ENCODE measurements around the gene FGF11.

DNA sequence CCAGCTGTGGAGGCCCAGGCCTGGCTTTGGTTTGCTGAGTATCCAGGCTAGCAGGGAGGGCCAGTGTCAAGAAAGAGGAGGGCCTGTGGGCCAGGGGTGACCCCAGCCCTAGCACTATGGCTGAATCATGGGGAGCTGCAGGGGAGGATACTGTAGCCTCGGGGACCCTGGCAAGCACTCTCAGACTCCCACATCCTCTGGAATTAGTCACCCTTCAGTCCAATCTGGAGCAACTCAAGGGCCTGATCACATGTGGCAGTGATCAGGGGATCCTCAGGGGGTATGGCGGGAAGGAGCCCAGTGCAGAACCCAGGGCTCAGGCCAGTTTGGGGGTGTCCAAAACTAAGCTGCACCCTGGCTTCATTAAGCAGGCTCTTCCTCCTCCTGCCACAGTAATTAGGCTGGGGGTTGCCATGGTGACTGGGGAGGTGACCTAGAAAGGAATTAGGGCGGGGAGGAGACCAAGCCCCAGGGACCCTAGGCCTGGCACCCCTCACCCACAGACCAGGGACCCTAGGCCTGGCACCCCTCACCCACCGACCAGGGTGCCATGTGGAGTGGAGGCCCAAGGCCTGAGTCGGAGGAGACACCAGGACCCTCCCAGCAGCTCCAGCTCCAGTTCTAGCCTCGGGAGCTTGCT lies 25.8 kb upstream of the FGF11 start:
- TF ChIP-seq, protein P1, sequence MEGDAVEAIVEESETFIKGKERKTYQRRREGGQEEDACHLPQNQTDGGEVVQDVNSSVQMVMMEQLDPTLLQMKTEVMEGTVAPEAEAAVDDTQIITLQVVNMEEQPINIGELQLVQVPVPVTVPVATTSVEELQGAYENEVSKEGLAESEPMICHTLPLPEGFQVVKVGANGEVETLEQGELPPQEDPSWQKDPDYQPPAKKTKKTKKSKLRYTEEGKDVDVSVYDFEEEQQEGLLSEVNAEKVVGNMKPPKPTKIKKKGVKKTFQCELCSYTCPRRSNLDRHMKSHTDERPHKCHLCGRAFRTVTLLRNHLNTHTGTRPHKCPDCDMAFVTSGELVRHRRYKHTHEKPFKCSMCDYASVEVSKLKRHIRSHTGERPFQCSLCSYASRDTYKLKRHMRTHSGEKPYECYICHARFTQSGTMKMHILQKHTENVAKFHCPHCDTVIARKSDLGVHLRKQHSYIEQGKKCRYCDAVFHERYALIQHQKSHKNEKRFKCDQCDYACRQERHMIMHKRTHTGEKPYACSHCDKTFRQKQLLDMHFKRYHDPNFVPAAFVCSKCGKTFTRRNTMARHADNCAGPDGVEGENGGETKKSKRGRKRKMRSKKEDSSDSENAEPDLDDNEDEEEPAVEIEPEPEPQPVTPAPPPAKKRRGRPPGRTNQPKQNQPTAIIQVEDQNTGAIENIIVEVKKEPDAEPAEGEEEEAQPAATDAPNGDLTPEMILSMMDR (IDR thresholded peaks at IDR 0.05; ENCODE audit: poor library complexity) = no peak
- TF ChIP-seq EZH2 (IDR thresholded peaks at IDR 0.05; ENCODE audit: borderline replicate concordance) (no peak), EZH2phosphoT487 (IDR thresholded peaks at IDR 0.05; ENCODE audit: low read depth, severe bottlenecking, unreplicated experiment) (no peak)
